Measurements from ENCODE around the gene SLMAP.

Gene SLMAP

GRCh38 chr3:57810471-57811137 lies 54.5 kb downstream of the SLMAP start:
- no peak overlapping the region for H3K4me3 ChIP-seq (replicated peaks; ENCODE audit: low read depth, low read length)
- no peak for TF ChIP-seq CTCF (IDR thresholded peaks at IDR 0.05; ENCODE audit: low read length, missing control alignments)
- no peak for DNase-seq (ENCODE audit: low read depth)

- no peak for TF ChIP-seq CTCF (IDR thresholded peaks at IDR 0.05; ENCODE audit: low read length, missing control alignments)
- no peak overlapping the region for H3K4me3 ChIP-seq (replicated peaks; ENCODE audit: low read depth, low read length)
- DNase-seq (ENCODE audit: low read depth), result no peak
Observed at GRCh38 chr3:57815036-57815435, 58.9 kb downstream of the SLMAP start.

GRCh38 chr3:57816471-57817095 lies 60.5 kb downstream of the SLMAP start:
- no peak for TF ChIP-seq CTCF (IDR thresholded peaks at IDR 0.05; ENCODE audit: low read length, missing control alignments)
- H3K4me3 ChIP-seq (replicated peaks; ENCODE audit: low read depth, low read length), result no peak overlapping the region
- DNase-seq (ENCODE audit: low read depth), result no peak

GRCh38 chr3:57818772-57819171 lies 62.7 kb downstream of the SLMAP start:
- DNase-seq (ENCODE audit: low read depth), result no peak
- no peak overlapping the region for H3K4me3 ChIP-seq (replicated peaks; ENCODE audit: low read depth, low read length)
- no peak for TF ChIP-seq CTCF (IDR thresholded peaks at IDR 0.05; ENCODE audit: low read length, missing control alignments)

GRCh38 chr3:57820479-57820878 lies 64.4 kb downstream of the SLMAP start:
- no peak for DNase-seq (ENCODE audit: low read depth)
- no peak overlapping the region for H3K4me3 ChIP-seq (replicated peaks; ENCODE audit: low read depth, low read length)
- no peak for TF ChIP-seq CTCF (IDR thresholded peaks at IDR 0.05; ENCODE audit: low read length, missing control alignments)

- H3K4me3 ChIP-seq (replicated peaks; ENCODE audit: low read depth, low read length), result no peak overlapping the region
- no peak for DNase-seq (ENCODE audit: low read depth)
- TF ChIP-seq CTCF (IDR thresholded peaks at IDR 0.05; ENCODE audit: low read length, missing control alignments), result no peak
Observed at GRCh38 chr3:57821765-57822164, 65.7 kb downstream of the SLMAP start.

- no peak for TF ChIP-seq CTCF (IDR thresholded peaks at IDR 0.05; ENCODE audit: low read length, missing control alignments)
- peak; percentile 28 for DNase-seq (ENCODE audit: low read depth)
Observed at GRCh38 chr3:57822686-57823085, 66.6 kb downstream of the SLMAP start.

More at GRCh38 chr3:57822686-57823085, 66.6 kb downstream of the SLMAP start:
- no peak overlapping the region for H3K4me3 ChIP-seq (replicated peaks; ENCODE audit: low read depth, low read length)

Measured in fibroblast of pulmonary artery (primary cell).